Panc1 (cell line): Measurements from ENCODE around the gene ARHGEF35. TPM values are rescaled to one million over a fixed set of nuclear protein-coding genes. Genes with fewer than 3 reads are reported as not detected.
"Not testable (repeated sequence)": the region's sequence is repeated elsewhere in the genome, so short reads cannot be mapped to it uniquely, and the experiment has no call there.

Experiments
- ATAC-seq: fragments of 200-7000 bp; cut with Tn5 transposase; 2 replicates; pipeline ENCODE4 v1.9.1; 2020; ENCODE audit warnings: mild to moderate bottlenecking, moderate library complexity
- BruUV-seq: library from RNA; stranded (reverse); fragments of 400-500 nt; replicated peaks from 2 replicates; lab custom pipeline; 2021; lab: Mats Ljungman, UMichigan
- CTCF ChIA-PET: fragments of 300-600 bp; sonication (Branson Sonifier 250); formaldehyde crosslinking; loops from one replicate; lab custom pipeline; 2022; ENCODE audit warnings: antibody characterized with exemption; lab: Charles Lee
- POLR2A ChIA-PET: fragments of 300-600 bp; sonication (Branson Sonifier 250); formaldehyde crosslinking; loops from one replicate; lab custom pipeline; 2022; ENCODE audit warnings: antibody characterized with exemption; lab: Charles Lee
- DNase-seq: peaks from one replicate; pipeline ENCODE4 v3.0.0-alpha.2; 2010; ENCODE audit warnings: low read depth, low spot score
- H3K27ac ChIP-seq: 2 replicates; pipeline ENCODE4 v1.5.1; 2011; ENCODE audit warnings: mild to moderate bottlenecking, low read length, inconsistent platforms
- H3K27me3 ChIP-seq: fragments of 200-500 bp; sonication (Bioruptor generic); 2 replicates; pipeline ENCODE4 v1.6.0; 2014; ENCODE audit warnings: low read length, inconsistent platforms; ENCODE audit not compliant: control insufficient read depth, insufficient read depth
- H3K36me3 ChIP-seq: fragments of 200-500 bp; sonication (Bioruptor generic); 2 replicates; pipeline ENCODE4 v1.5.1; 2014; ENCODE audit warnings: inconsistent platforms, mild to moderate bottlenecking, low read length, moderate library complexity; ENCODE audit not compliant: control insufficient read depth, insufficient read depth
- H3K4me1 ChIP-seq: 2 replicates; pipeline ENCODE4 v1.5.1; 2011; ENCODE audit warnings: inconsistent platforms, mild to moderate bottlenecking, low read length, moderate library complexity; ENCODE audit not compliant: control insufficient read depth, insufficient read depth
- H3K4me3 ChIP-seq, 2 experiments: 2 replicates each; pipeline ENCODE4 v1.5.1; 2011 to 2012; ENCODE audit warnings: low read depth in 2 of 2, low read length in 2 of 2, mild to moderate bottlenecking in 2 of 2, inconsistent platforms in 1 of 2, moderate library complexity in 1 of 2
- H3K9me3 ChIP-seq: fragments of 200-500 bp; sonication (Bioruptor generic); 2 replicates; pipeline ENCODE4 v1.5.1; 2014; ENCODE audit warnings: low read depth, mild to moderate bottlenecking, inconsistent platforms, low read length, moderate library complexity; ENCODE audit not compliant: control insufficient read depth, insufficient read depth
- in situ Hi-C: cut with HindIII; loops from 2 replicates; pipeline ENCODE4 v1.10.0; 2016; ENCODE audit warnings: low sequenced_read_pairs, low pct_unique_long_range_greater_than_20kb
- intact Hi-C: fragments of 100-400 bp; cut with micrococcal nuclease; formaldehyde crosslinking; loops from one replicate; pipeline ENCODE4 v1.10.0; 2022; ENCODE audit not compliant: unreplicated experiment
- total RNA-seq: library from RNA; stranded (reverse); gene quantifications from one replicate; pipeline ENCODE4 v1.2.1, GENCODE V29; 2021; ENCODE audit not compliant: unreplicated experiment

Gene ARHGEF35
- total RNA-seq, 1 experiment from 2014 or later, result 12.0 TPM

DNA sequence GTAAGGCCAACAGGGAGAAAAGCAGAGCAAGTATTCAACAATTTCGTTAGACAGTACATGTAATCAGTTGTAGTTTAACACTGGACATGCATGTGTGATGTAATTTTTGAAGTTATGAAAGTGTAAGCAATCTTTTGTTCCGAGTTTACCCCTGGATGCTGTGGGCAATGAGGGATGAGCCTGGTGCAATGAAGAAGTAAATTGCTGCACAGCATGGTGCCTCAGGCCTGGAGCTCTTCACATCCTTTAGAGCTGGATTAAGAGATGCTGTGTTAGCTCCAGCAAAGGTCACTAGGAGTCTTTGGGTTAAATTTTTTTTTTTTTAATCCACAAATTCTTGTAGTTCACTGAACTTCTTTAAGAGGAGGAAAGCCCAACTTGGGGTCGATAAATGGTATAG, 7.5 kb upstream of the ARHGEF35 start:
- H3K27me3 ChIP-seq, H3K4me1 ChIP-seq, H3K27ac ChIP-seq, H3K36me3 ChIP-seq, POLR2A ChIA-PET, H3K4me3 ChIP-seq, ATAC-seq, intact Hi-C loops, DNase-seq, in situ Hi-C loops, H3K9me3 ChIP-seq, CTCF ChIA-PET: not testable (repeated sequence)
- BruUV-seq, result TSS peak; percentile 28

DNA sequence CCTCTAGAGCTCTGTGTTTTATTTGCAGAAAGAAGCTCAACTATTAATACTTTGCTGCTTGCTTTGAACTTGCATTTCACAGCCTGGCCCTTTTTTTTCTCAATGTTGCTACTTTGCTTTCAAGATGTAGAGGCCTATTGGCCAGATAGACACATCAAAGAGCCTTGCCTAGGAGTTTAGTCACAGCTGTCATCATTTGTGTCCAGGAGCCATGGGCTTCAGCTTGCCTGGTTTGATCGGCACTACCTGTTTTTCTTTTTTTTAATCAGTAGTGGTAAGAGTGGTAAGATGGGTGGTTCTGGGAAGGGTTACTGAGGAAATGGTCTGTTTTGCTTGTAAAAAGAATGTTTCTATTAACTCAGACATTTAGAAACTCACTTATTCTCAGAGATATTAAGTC, 6.3 kb upstream of the ARHGEF35 start:
- H3K4me3 ChIP-seq, intact Hi-C loops, POLR2A ChIA-PET, H3K36me3 ChIP-seq, CTCF ChIA-PET, ATAC-seq, DNase-seq, H3K27ac ChIP-seq, in situ Hi-C loops, H3K9me3 ChIP-seq, BruUV-seq, H3K27me3 ChIP-seq, H3K4me1 ChIP-seq: not testable (repeated sequence)

DNA sequence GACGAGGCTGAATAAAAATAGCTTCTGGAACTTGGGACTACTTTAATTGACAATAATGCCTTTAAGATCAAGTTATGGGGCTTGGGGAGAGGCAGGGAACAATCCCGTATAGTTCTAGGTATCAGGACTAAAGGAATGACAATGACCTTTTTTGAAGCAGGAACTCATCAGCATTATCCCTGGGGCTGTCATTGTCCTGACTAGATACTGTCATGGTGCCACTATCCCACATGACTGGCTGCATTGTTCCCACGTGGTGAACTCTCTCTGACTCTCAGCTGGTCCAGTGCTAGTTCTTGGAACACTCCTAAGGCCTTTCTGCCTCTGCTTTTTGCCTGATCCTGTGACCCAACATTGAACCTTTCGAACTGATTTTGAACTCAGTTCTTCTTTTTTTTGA, 3.3 kb upstream of the ARHGEF35 start:
- ATAC-seq, BruUV-seq, DNase-seq, H3K4me1 ChIP-seq, CTCF ChIA-PET, intact Hi-C loops, in situ Hi-C loops, POLR2A ChIA-PET, H3K9me3 ChIP-seq, H3K4me3 ChIP-seq, H3K27ac ChIP-seq, H3K27me3 ChIP-seq, H3K36me3 ChIP-seq: not testable (repeated sequence)

DNA sequence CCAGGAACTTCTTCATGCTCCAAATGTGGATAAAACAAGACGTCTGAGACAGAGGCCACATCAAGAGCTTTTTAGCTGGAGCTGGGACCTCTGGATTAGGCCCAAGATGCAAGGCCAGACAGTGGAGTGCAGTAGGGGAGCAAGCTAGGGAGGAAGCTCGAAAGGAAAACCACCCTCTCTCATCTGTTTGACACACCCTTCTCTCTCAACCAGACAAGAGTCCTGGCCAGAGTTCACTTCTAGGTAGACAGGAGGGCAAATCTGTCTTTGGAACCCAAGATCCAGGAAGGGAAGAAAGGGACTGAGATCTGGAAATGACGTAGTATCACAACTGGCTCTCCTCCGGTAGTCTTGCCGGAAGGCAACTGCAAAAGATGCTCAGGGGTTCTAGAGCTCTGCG, 1.2 kb downstream of the ARHGEF35 start:
- ATAC-seq, H3K9me3 ChIP-seq, H3K4me3 ChIP-seq, H3K36me3 ChIP-seq, H3K27ac ChIP-seq, in situ Hi-C loops, POLR2A ChIA-PET, H3K4me1 ChIP-seq, H3K27me3 ChIP-seq, intact Hi-C loops, CTCF ChIA-PET, BruUV-seq, DNase-seq: not testable (repeated sequence)

DNA sequence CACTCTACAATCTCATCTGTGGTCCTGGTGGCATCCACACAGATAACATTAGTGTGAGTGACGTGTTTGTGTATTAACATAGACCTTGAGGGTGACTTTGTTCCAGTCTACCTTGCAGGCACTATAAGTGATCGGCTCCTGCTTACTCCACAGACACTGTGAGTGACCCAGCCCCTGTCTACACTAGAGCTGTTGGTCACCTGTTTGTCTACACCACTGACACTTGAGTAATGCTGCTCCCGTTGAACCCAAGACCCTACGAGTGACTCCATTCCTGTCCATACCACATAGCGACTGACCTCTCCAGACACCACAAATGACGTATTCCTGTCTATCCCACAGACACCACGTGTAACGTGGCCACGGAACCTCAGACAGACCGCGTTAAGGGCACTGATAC, 1.9 kb downstream of the ARHGEF35 start:
- H3K27me3 ChIP-seq, POLR2A ChIA-PET, intact Hi-C loops, BruUV-seq, in situ Hi-C loops, DNase-seq, ATAC-seq, H3K9me3 ChIP-seq, CTCF ChIA-PET, H3K4me3 ChIP-seq, H3K27ac ChIP-seq, H3K4me1 ChIP-seq, H3K36me3 ChIP-seq: not testable (repeated sequence)

DNA sequence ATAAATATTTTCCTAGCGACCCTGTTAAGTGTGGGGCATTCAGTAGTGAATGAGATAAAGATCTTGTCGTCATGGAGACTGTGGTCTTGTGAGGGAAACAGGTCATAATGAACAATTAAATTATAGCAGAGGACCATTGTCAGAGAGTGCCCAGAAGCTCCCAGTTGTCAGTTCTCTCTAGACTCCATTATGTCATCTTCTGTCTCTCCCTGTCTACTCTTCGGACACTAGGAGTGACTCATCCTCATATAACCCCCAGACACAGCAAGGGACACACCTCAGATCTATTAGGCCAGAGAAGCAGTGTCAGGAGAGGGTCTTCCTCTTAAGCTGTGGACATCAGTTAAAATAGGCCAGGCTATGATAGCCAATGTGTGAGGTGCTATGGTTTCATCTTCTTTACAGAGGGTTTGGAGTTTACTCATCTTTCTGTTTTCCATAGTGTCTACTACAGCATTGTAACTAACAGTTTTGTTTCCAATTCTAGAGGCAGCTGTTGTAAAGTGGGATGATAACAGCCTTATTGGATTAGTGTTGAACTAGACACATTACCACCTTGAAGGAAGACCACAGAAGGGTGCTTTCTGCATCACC, 7.0 kb downstream of the ARHGEF35 start:
- H3K36me3 ChIP-seq, in situ Hi-C loops, H3K27me3 ChIP-seq, intact Hi-C loops, CTCF ChIA-PET, ATAC-seq, H3K4me3 ChIP-seq, H3K9me3 ChIP-seq, DNase-seq, H3K27ac ChIP-seq, POLR2A ChIA-PET, H3K4me1 ChIP-seq, BruUV-seq: not testable (repeated sequence)

DNA sequence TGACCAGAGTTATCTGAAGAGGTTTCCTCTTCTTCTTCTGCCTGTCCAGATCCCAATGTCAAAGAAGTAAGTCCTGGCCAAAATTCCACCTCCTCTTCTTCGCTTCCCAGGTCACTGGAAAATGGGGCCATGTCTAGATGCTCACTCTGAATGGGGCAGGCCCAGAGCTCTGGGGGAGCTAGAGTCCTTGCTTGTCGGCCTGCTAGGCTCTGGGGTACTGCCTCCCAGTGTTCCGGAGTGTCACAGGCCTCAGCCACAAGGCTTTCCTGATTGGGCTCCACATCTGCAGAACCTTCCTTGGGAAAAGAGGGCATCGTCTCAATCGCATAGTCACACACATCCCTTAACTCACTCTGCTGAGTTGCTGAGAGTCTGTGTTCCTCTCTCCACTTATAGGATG, 7.8 kb downstream of the ARHGEF35 start:
- BruUV-seq, intact Hi-C loops, ATAC-seq: not testable (repeated sequence)

More for the DNA sequence above, 7.8 kb downstream of the ARHGEF35 start:
- H3K27me3 ChIP-seq, H3K4me3 ChIP-seq, H3K27ac ChIP-seq, DNase-seq, H3K9me3 ChIP-seq, H3K36me3 ChIP-seq, in situ Hi-C loops, H3K4me1 ChIP-seq, CTCF ChIA-PET, POLR2A ChIA-PET: not testable (repeated sequence)
